ENCODE results near the gene RAD51AP2.

DNA sequence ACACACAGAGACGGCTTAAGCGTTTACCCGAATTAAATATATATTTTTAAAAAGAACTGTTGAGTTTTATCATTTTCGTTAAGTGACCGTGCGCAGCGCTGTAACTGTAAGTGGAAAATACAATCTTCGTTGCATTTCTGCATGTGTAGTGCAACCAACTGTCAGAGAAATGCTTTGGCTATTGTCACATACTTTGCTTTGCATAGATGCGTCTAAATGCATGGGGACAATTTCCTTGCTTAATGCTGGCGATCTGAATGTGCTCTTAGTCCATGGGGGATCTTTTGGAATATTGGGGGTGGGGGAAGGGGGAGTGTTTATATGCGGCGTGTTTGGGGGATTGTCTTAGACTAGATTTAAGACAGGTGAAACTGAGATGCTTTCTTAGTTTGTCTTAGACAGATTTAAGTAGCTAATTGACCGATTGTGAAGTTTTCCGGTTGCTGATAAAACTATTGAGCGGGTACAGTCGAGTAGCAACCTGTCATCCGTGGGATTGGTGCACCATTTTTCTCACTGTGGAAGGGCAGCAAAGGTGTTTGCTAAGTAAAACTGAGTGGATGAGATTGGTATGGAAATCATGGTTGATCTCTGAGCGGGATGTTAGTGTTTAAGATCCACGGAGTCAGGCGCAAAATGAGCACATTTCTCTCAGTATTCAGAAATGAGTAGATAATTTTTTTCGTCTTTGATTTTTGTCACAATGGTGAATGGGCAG is 22.7 kb upstream of the RAD51AP2 start:
- TF ChIP-seq CTCF (IDR thresholded peaks at IDR 0.05) (no peak), POLR2A (IDR thresholded peaks at IDR 0.05) (no peak), EP300 (IDR thresholded peaks at IDR 0.05) (no peak), POLR2AphosphoS5 (IDR thresholded peaks at IDR 0.05) (no peak)

Data from stomach (tissue), 4 donors.